Neural cell (in vitro differentiated cells): ENCODE measurements around the gene GNPTG.

Experiments used
- CTCF ChIP-seq: fragments of 450-650 bp; IDR thresholded peaks from 2 replicates; pipeline ENCODE4 v1.5.1; 2014; ENCODE audit warnings: antibody characterized with exemption, mild to moderate bottlenecking, moderate library complexity; ENCODE audit not compliant: poor library complexity, severe bottlenecking
- EP300 ChIP-seq: fragments of 450-650 bp; conservative IDR thresholded peaks from 2 replicates; pipeline ENCODE4 v1.6.1; 2014; ENCODE audit warnings: antibody characterized with exemption, mild to moderate bottlenecking, moderate library complexity; ENCODE audit not compliant: poor library complexity, severe bottlenecking
- EZH2 ChIP-seq: fragments of 200-600, 300-800 bp; shearing (Covaris generic), sonication (generic); IDR thresholded peaks from 2 replicates; pipeline ENCODE4 v1.6.1; 2014; ENCODE audit warnings: antibody characterized with exemption, low read length, borderline replicate concordance, mild to moderate bottlenecking; ENCODE audit not compliant: insufficient read depth, poor library complexity, severe bottlenecking

- TF ChIP-seq CTCF (no peak), EP300 (no peak), EZH2 (no peak)
These were observed 19.0 kb upstream of the GNPTG start for GRCh38 chr16:1332618-1333148.
